ENCODE measurements around the gene CMTM8.
"Not testable (repeated sequence)": the region's sequence is repeated elsewhere in the genome, so short reads cannot be mapped to it uniquely, and the experiment has no call there.

- TF ChIP-seq POLR2AphosphoS5 (IDR thresholded peaks at IDR 0.05; ENCODE audit: low read depth, low read length); PAX5 (IDR thresholded peaks at IDR 0.05; ENCODE audit: insufficient read depth, low read length, severe bottlenecking): not testable (repeated sequence)
Measured at GRCh38 chr3:32228743-32229142, 9.7 kb upstream of the CMTM8 start.

All from GM12891 (cell line).